GM12865 (cell line): ENCODE data around the gene NAMPT.
"Not testable (repeated sequence)": the region's sequence is repeated elsewhere in the genome, so short reads cannot be mapped to it uniquely, and the experiment has no call there.

Experiments
- DNase-seq: peaks from one replicate; pipeline ENCODE4 v3.0.0; 2010; ENCODE audit warnings: low read depth
- H3K4me3 ChIP-seq: 2 replicates; pipeline ENCODE4 v1.5.1; 2011; ENCODE audit warnings: mild to moderate bottlenecking, low read depth, low read length, control low read depth
- TF ChIP-seq, protein P1 (sequence below): IDR thresholded peaks from 2 replicates; pipeline ENCODE4 v1.5.1; 2011; ENCODE audit warnings: low read length, control low read depth, low read depth, inconsistent platforms; ENCODE audit not compliant: insufficient read depth; ENCODE audit errors: missing control alignments

NAMPT gene

DNA sequence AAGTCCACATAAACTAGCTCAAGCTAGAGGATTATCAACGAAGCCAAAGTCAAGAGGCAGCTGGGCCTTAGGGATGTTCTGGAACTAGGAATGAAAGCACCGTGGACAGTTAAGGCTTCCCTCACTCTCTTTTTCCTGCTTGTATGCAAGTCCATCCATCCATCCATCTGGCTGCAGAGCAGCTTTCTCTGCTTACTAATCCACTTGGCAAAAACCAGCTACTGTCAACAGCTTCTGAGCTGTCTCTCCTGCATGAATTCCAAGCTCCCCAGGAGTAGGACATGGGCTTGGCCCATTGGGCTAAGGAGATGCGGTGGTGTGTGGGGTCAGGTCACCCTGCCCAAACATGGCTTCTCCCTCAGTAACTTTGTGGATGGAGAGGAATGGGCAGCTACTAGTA is 66.2 kb downstream of the NAMPT start:
- no peak for DNase-seq
- no peak overlapping the region for H3K4me3 ChIP-seq
- TF ChIP-seq, protein P1, sequence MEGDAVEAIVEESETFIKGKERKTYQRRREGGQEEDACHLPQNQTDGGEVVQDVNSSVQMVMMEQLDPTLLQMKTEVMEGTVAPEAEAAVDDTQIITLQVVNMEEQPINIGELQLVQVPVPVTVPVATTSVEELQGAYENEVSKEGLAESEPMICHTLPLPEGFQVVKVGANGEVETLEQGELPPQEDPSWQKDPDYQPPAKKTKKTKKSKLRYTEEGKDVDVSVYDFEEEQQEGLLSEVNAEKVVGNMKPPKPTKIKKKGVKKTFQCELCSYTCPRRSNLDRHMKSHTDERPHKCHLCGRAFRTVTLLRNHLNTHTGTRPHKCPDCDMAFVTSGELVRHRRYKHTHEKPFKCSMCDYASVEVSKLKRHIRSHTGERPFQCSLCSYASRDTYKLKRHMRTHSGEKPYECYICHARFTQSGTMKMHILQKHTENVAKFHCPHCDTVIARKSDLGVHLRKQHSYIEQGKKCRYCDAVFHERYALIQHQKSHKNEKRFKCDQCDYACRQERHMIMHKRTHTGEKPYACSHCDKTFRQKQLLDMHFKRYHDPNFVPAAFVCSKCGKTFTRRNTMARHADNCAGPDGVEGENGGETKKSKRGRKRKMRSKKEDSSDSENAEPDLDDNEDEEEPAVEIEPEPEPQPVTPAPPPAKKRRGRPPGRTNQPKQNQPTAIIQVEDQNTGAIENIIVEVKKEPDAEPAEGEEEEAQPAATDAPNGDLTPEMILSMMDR: no peak

DNA sequence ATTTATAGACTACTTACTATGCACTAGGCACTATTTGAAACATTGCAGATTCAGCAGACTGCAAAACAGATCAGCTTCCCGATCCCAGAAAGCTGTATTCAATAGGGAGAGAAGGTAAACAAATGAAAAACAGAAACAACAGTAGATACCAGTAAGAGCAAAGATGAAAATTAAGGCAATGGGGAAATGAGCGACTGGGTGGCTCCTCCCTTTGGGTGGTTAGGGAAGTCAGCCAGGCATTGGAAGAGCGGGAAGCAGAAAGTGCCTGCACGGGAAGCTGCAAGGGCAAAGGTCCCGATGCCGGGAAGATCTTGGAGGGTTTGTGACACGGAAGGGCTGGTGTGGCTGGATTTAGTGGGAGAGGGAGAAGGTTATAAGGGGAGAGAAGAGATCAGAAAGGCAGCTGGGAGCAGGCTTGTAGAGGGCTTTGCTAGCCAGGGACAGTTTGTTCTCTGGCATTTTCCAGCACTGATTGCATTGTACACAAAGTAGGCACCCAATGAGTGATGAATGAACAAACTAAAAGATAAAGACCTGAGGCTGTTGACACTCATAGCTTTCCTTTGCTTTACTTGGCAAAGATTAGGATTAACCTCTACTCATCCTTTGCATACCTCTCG is 67.8 kb downstream of the NAMPT start:
- no peak overlapping the region for H3K4me3 ChIP-seq
- TF ChIP-seq, protein P1: no peak
- DNase-seq: no peak

DNA sequence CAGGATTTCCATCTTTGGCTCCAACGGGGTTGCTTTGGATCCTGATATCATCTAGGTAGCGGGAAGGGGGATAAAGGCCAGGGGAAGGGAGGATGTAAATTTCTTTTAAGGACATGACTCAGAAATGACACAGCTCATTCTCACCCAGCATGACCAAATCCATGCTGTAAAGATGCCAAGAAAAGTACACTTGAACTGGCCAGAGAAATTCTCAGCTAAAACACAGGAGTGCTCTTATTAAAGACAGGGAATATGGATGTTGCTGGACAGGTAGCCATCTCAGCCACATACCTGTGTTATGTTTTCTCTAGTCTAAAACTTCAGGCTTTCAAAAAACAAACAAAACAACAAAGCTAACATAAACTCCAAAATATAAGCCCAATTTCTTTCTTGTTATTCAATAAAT is 68.3 kb downstream of the NAMPT start:
- no peak for DNase-seq
- H3K4me3 ChIP-seq: no peak overlapping the region
- TF ChIP-seq, protein P1: no peak

DNA sequence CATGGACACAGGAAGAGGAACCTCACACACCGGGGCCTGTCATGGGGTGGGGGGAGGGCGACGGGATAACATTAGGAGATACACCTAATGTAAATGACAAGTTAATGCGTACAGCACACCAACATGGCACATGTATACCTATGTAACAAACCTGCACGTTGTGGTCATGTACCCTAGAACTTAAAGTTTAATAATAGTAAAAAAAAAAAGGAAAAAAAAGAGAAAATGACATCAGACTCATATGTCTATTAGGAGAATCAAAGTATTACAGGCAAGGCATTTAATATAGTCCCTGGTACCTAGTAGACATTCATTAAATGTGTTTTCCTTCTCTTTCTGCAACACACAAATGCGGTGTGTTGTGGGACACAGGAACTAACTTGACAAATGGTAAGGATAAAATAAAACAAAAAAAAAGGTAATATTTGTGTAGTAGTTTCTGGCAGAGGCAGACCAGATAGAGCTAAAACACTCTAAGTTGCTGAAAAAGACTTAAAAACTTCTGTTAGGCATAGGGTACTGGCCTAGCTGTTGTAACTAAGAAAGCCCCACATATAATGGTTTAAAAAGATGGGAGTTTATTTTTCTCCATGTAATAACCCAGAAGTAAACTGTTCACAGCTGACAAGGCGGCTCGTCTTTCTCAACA is 68.8 kb downstream of the NAMPT start:
- DNase-seq: no peak
- no peak overlapping the region for H3K4me3 ChIP-seq
- TF ChIP-seq, protein P1: no peak

DNA sequence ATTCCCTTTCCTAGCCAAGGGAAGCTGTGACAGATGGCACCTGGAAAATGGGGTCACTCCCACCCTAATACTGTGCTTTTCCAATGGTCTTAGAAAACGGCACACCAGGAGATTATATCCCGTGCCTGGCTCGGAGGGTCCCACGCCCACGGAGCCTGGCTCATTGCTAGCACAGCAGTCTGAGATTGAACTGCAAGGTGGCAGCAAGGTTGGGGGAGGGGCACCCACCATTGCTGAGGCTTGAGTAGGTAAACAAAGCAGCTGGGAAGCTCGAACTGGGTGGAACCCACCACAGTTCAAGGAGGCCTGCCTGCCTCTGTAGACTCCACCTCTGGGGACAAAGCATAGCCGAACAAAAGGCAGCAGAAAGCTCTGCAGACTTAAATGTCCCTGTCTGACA is 75.8 kb downstream of the NAMPT start:
- not testable (repeated sequence) for H3K4me3 ChIP-seq, DNase-seq

DNA sequence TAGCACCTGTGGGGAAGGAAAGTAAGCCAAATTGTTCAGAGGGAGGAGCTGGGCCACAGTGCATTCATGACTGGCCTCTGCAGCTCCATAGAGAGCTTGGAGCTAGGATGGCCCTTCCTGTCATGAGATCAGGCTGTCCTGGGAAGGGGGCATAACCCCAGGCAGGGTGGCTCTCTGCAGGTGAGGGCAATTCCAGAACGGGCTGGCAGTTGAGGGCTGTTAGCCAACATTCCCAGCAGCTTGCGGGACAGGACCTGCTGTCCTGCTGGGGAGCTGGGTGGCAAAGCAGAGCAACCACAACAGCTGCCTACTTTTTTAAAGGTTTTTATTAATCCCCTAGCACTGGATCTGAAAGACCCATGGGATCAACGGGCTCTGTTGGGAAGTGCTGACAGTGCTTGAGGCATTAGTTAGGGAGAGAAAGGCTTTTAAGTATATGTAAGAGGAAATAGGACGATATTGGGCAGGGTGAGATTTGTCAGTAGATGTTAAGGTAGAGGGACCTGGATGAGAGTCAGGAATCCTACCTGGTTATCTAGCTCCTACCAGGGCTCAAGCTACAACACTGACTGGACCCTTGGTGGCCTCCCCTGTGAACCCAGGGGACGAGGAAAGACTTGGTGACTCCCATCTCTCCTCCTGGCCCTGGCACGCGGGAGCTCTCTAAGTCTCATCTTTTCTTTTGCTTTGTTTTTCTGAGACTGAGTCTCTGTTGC is 77.8 kb downstream of the NAMPT start:
- no peak overlapping the region for H3K4me3 ChIP-seq
- no peak for DNase-seq
- TF ChIP-seq, protein P1: no peak

DNA sequence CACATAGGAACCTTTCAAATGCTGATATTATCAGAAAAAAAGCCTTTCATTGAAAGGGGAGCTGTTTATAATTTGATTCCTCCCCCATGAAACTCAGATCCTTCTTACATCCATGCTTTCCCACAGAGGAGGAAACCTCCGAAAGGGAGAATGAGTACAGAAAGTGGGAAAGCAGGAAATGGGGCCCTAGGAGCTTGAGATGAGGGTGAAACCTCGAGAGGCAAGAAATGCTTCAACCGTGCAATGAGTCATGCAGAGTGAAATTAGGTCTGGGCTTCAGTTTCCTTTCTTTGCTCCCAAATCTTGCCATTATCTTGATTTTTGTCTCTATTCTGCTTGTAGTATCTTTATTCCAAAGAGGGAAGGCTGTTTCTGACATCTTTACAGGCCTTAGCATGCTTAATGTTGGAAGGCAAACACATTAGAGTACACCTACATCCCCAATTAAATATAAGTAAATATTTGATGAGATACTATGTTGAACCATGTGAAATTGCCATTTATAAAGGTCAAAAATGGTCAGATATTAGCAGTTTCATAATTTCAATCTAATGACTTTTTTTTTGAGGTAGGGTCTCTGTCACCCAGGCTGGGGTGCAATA is 79.1 kb downstream of the NAMPT start:
- no peak overlapping the region for H3K4me3 ChIP-seq
- DNase-seq: peak; percentile 45
- TF ChIP-seq, protein P1: no peak
